A549 (cell line): ENCODE data around the gene CACNG7. TPM values are rescaled to one million over a fixed set of nuclear protein-coding genes. Genes with fewer than 3 reads are reported as not detected.

ENCODE experiments used
- BHLHE40 ChIP-seq: IDR thresholded peaks from 2 replicates; pipeline ENCODE4 v1.6.1; 2012; ENCODE audit warnings: low read depth, low read length, inconsistent platforms
- CBX8 ChIP-seq: fragments of 200-600 bp; sonication (generic); IDR thresholded peaks from 2 replicates; pipeline ENCODE4 v1.6.1; 2016
- CEBPB ChIP-seq, 2 experiments: fragments of >200 bp in 1 of 2; sonication (Bioruptor Twin) in 1 of 2; formaldehyde crosslinking in 1 of 2; IDR thresholded peaks; 2 replicates each; pipeline ENCODE4 v1.6.1; 2012 to 2016
- CHD4 ChIP-seq: fragments of 200-600 bp; sonication (generic); IDR thresholded peaks from 2 replicates; pipeline ENCODE4 v1.6.1; 2016; ENCODE audit warnings: antibody characterized with exemption, mild to moderate bottlenecking, borderline replicate concordance
- CTCF ChIP-seq: fragments of >200 bp; sonication (Bioruptor Twin); formaldehyde crosslinking; IDR thresholded peaks from 3 replicates; pipeline ENCODE4 v1.5.1; 2016
- EHF ChIP-seq: fragments of 250-450 bp; sonication (Bioruptor Pico); IDR thresholded peaks from 2 replicates; pipeline ENCODE4 v1.5.0; 2020; ENCODE audit warnings: mild to moderate bottlenecking
- EHMT2 ChIP-seq: fragments of 200-600 bp; sonication (generic); IDR thresholded peaks from 2 replicates; pipeline ENCODE4 v1.6.1; 2016; ENCODE audit warnings: antibody characterized with exemption, low read depth, mild to moderate bottlenecking, moderate library complexity
- EP300 ChIP-seq, 2 experiments: fragments of >200 bp; sonication (Bioruptor Twin); formaldehyde crosslinking; IDR thresholded peaks; 2 replicates in 1 of 2; 3 replicates in 1 of 2; pipeline ENCODE4 v1.6.1; 2016 to 2017
- ESRRA ChIP-seq: fragments of 150-350 bp; IDR thresholded peaks from 2 replicates; pipeline ENCODE4 v1.6.1; 2014; ENCODE audit warnings: mild to moderate bottlenecking, low read length, borderline replicate concordance
- FOSB ChIP-seq: fragments of 250-450 bp; sonication (Bioruptor Pico); IDR thresholded peaks from 2 replicates; pipeline ENCODE4 v1.5.0; 2020; ENCODE audit warnings: mild to moderate bottlenecking, moderate library complexity
- FOSL2 ChIP-seq, 2 experiments: fragments of 450-650 bp in 1 of 2; fragments of >200 bp in 1 of 2; sonication (Bioruptor Twin) in 1 of 2; formaldehyde crosslinking; IDR thresholded peaks; 2 replicates each; pipeline versions ENCODE4 v1.5.0 to v1.6.1; 2016 to 2020; ENCODE audit warnings: mild to moderate bottlenecking in 1 of 2, moderate library complexity in 1 of 2
- FOXS1 ChIP-seq: fragments of 250-450 bp; sonication (Bioruptor Pico); IDR thresholded peaks from 2 replicates; pipeline ENCODE4 v1.5.0; 2020; ENCODE audit warnings: mild to moderate bottlenecking, moderate library complexity
- GATA3 ChIP-seq: IDR thresholded peaks from 2 replicates; pipeline ENCODE4 v1.6.1; 2012; ENCODE audit warnings: borderline replicate concordance
- HDAC2 ChIP-seq: fragments of 200-600 bp; sonication (generic); IDR thresholded peaks from 2 replicates; pipeline ENCODE4 v1.6.1; 2016
- HEYL ChIP-seq: fragments of 250-450 bp; sonication (Bioruptor Pico); IDR thresholded peaks from 2 replicates; pipeline ENCODE4 v1.8.0; 2021; ENCODE audit warnings: mild to moderate bottlenecking, moderate library complexity
- HOXB13 ChIP-seq: fragments of 250-450 bp; sonication (Bioruptor Pico); IDR thresholded peaks from 2 replicates; pipeline ENCODE4 v1.5.0; 2020; ENCODE audit warnings: low read depth, mild to moderate bottlenecking, moderate library complexity
- HOXB5 ChIP-seq: fragments of 250-450 bp; sonication (Bioruptor Pico); IDR thresholded peaks from 2 replicates; pipeline ENCODE4 v1.5.0; 2020; ENCODE audit warnings: mild to moderate bottlenecking, moderate library complexity
- JUN ChIP-seq, 2 experiments: fragments of >200 bp; sonication (Bioruptor Twin); formaldehyde crosslinking; IDR thresholded peaks; 2 replicates in 1 of 2; 3 replicates in 1 of 2; pipeline ENCODE4 v1.6.1; 2016 to 2017
- JUNB ChIP-seq: fragments of >200 bp; sonication (Bioruptor Twin); formaldehyde crosslinking; IDR thresholded peaks from 2 replicates; pipeline ENCODE4 v1.6.1; 2016
- KDM1A ChIP-seq: fragments of 200-600 bp; sonication (generic); IDR thresholded peaks from 2 replicates; pipeline ENCODE4 v1.6.1; 2016; ENCODE audit warnings: low read depth, mild to moderate bottlenecking
- KDM5A ChIP-seq: fragments of 200-600 bp; sonication (generic); IDR thresholded peaks from 2 replicates; pipeline ENCODE4 v1.6.1; 2016; ENCODE audit warnings: antibody characterized with exemption, mild to moderate bottlenecking
- MAFK ChIP-seq: fragments of 450-650 bp; IDR thresholded peaks from 2 replicates; pipeline ENCODE4 v1.6.1; 2014; ENCODE audit not compliant: partially characterized antibody
- MAZ ChIP-seq: fragments of 150-350 bp; IDR thresholded peaks from 2 replicates; pipeline ENCODE4 v1.6.1; 2014; ENCODE audit warnings: antibody characterized with exemption, low read depth, low read length, borderline replicate concordance
- MYC ChIP-seq: IDR thresholded peaks from 2 replicates; pipeline ENCODE4 v1.6.1; 2012; ENCODE audit warnings: mild to moderate bottlenecking, inconsistent platforms, low read length, improper control_type of control experiment, borderline replicate concordance
- NFE2L2 ChIP-seq: fragments of 150-350 bp; conservative IDR thresholded peaks from 2 replicates; pipeline ENCODE4 v1.6.1; 2014; ENCODE audit warnings: low read length
- NPAS2 ChIP-seq: fragments of 250-450 bp; sonication (Bioruptor Pico); IDR thresholded peaks from 2 replicates; pipeline ENCODE4 v1.8.0; 2022; ENCODE audit warnings: mild to moderate bottlenecking, moderate library complexity, borderline replicate concordance
- NR3C1 ChIP-seq: fragments of >200 bp; sonication (Bioruptor Twin); formaldehyde crosslinking; IDR thresholded peaks from 3 replicates; pipeline ENCODE4 v1.6.1; 2017
- POLR2A ChIP-seq: IDR thresholded peaks from 2 replicates; pipeline ENCODE4 v1.6.1; 2012; ENCODE audit warnings: mild to moderate bottlenecking, low read length
- RAD21 ChIP-seq, 2 experiments: fragments of >200 bp in 1 of 2; sonication (Bioruptor Twin) in 1 of 2; formaldehyde crosslinking in 1 of 2; IDR thresholded peaks in 1 of 2; conservative IDR thresholded peaks in 1 of 2; 2 replicates in 1 of 2; 3 replicates in 1 of 2; pipeline ENCODE4 v1.6.1; 2012 to 2018; ENCODE audit warnings: inconsistent platforms in 1 of 2
- RARB ChIP-seq: fragments of 250-450 bp; sonication (Bioruptor Pico); IDR thresholded peaks from 2 replicates; pipeline ENCODE4 v1.8.0; 2021; ENCODE audit warnings: mild to moderate bottlenecking, moderate library complexity
- RNF2 ChIP-seq: fragments of 200-600 bp; sonication (generic); IDR thresholded peaks from 2 replicates; pipeline ENCODE4 v1.6.1; 2016; ENCODE audit warnings: low read depth, mild to moderate bottlenecking, antibody characterized with exemption, moderate library complexity, borderline replicate concordance
- SREBF2 ChIP-seq: fragments of 450-650 bp; IDR thresholded peaks from 2 replicates; pipeline ENCODE4 v1.6.1; 2014; ENCODE audit warnings: mild to moderate bottlenecking, moderate library complexity
- TFCP2L1 ChIP-seq: fragments of 250-450 bp; sonication (Bioruptor Pico); IDR thresholded peaks from 2 replicates; pipeline ENCODE4 v1.5.0; 2021; ENCODE audit warnings: mild to moderate bottlenecking
- TP53 ChIP-seq: fragments of 250-450 bp; sonication (Bioruptor Pico); IDR thresholded peaks from 2 replicates; pipeline ENCODE4 v1.5.0; 2021; ENCODE audit warnings: mild to moderate bottlenecking, moderate library complexity
- ZC3H11A ChIP-seq: fragments of 450-650 bp; IDR thresholded peaks from 2 replicates; pipeline ENCODE4 v1.6.1; 2014; ENCODE audit warnings: antibody characterized with exemption, mild to moderate bottlenecking
- ZFP36 ChIP-seq: fragments of 450-650 bp; IDR thresholded peaks from 2 replicates; pipeline ENCODE4 v1.6.1; 2014; ENCODE audit warnings: borderline replicate concordance; ENCODE audit not compliant: partially characterized antibody
- ZNF302 ChIP-seq: fragments of 250-450 bp; sonication (Bioruptor Pico); IDR thresholded peaks from 2 replicates; pipeline ENCODE4 v1.9.0; 2021; ENCODE audit warnings: inconsistent platforms, mild to moderate bottlenecking, moderate library complexity
- ZSCAN20 ChIP-seq: fragments of 250-450 bp; sonication (Bioruptor Pico); IDR thresholded peaks from 2 replicates; pipeline ENCODE4 v1.8.0; 2022; ENCODE audit warnings: mild to moderate bottlenecking, moderate library complexity
- polyA plus RNA-seq, 4 experiments: library from polyadenylated mRNA; depleted of rRNA in 3 of 4; stranded (reverse); fragments of >200 nt; fragmentation: RNase III in 1 of 4; extraction: RNeasy Plus Mini Kit Qiagen cat#74134 plus additional on column Dnase treatment in 1 of 4; gene quantifications; 2 replicates in 3 of 4; 3 replicates in 1 of 4; pipeline ENCODE4 v1.2.3, GENCODE V29; 2011 to 2017
- TF ChIP-seq, protein P1 (sequence below): fragments of 250-450 bp; sonication (Bioruptor Pico); IDR thresholded peaks from 2 replicates; pipeline ENCODE4 v1.5.0; 2020; ENCODE audit warnings: low read depth, mild to moderate bottlenecking, moderate library complexity
- TF ChIP-seq, protein P2 (sequence below): fragments of 450-650 bp; IDR thresholded peaks from 2 replicates; pipeline ENCODE4 v1.6.1; 2014; ENCODE audit warnings: antibody characterized with exemption

Gene CACNG7
- polyA plus RNA-seq, 2 of the 4 experiments (the other 2 are of a cell fraction) = 7.6 to 11.5 TPM

DNA sequence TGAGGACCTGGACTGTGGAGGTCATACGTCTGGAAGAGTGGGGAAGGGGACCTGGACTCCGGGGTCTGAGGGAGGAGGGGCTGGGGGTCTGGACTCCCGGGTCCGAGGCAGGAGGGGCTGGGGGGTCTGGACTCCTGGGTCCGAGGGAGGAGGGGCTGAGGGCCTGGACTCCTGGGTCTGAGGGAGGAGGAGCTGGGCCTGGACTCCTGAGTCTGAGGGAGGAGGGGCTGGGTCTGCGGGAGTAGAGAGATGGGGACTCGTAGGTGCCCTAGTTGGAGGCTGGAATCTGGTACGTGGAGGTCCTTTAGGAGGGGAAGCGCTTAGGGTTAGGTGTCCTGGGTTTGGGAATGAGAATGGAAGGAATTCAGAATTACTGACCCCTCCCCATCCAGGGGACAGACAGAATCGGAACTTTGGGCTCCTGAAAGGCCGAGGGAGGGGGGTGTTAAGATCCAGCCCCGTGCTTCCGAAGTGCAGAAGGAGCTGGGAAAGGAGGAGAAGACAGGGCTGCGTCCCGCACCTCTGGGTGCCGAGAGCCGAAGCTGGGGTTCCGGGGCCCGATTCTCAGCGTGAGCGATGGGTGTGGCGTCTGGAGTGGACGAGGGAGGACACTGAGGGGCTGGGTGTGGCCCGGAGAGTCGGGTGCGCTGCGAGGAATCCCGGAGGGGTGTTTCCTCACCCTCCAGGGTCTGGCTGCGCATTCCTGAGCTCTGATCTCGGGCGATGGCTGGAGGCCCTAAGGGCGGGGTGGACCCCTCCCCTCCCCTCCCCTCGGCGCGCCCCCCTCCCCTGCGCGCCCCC is 40.8 kb upstream of the CACNG7 start (continued):
- no peak for TF ChIP-seq MAZ
- no peak for TF ChIP-seq HDAC2
- no peak for TF ChIP-seq JUN (IDR thresholded peaks at IDR 0.05)
- no peak for TF ChIP-seq ESRRA
- TF ChIP-seq JUNB = no peak
- TF ChIP-seq POLR2A = peak; percentile 27; the same call in 1 of the 2 replicates
- no peak for TF ChIP-seq EP300 (IDR thresholded peaks at IDR 0.05)
- no peak for TF ChIP-seq HOXB13 (CRISPR knock-in tag)
- no peak for TF ChIP-seq FOXS1 (CRISPR knock-in tag)
- TF ChIP-seq FOSL2 (IDR thresholded peaks at IDR 0.05) = no peak
- peak; percentile 47; the same call in 1 of the 2 replicates for TF ChIP-seq FOSL2 (CRISPR knock-in tag; IDR thresholded peaks at IDR 0.05)
- peak; percentile 97 for TF ChIP-seq RARB (CRISPR knock-in tag)
- TF ChIP-seq, protein P1, sequence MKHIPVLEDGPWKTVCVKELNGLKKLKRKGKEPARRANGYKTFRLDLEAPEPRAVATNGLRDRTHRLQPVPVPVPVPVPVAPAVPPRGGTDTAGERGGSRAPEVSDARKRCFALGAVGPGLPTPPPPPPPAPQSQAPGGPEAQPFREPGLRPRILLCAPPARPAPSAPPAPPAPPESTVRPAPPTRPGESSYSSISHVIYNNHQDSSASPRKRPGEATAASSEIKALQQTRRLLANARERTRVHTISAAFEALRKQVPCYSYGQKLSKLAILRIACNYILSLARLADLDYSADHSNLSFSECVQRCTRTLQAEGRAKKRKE (CRISPR knock-in tag) = no peak
- TF ChIP-seq ZC3H11A = no peak
- no peak for TF ChIP-seq CBX8
- TF ChIP-seq CHD4 = no peak
- TF ChIP-seq FOSB (CRISPR knock-in tag) = peak; percentile 97
- TF ChIP-seq NPAS2 (CRISPR knock-in tag) = no peak
- TF ChIP-seq RNF2 = no peak
- TF ChIP-seq TP53 (CRISPR knock-in tag) = peak; percentile 99
- TF ChIP-seq MAFK = no peak
- TF ChIP-seq EHMT2 = no peak
- TF ChIP-seq GATA3 = no peak
- TF ChIP-seq TFCP2L1 = peak; percentile 99
- TF ChIP-seq KDM1A = no peak
- TF ChIP-seq CEBPB (IDR thresholded peaks at IDR 0.05) = no peak
- TF ChIP-seq SREBF2 = no peak
- TF ChIP-seq, protein P2, sequence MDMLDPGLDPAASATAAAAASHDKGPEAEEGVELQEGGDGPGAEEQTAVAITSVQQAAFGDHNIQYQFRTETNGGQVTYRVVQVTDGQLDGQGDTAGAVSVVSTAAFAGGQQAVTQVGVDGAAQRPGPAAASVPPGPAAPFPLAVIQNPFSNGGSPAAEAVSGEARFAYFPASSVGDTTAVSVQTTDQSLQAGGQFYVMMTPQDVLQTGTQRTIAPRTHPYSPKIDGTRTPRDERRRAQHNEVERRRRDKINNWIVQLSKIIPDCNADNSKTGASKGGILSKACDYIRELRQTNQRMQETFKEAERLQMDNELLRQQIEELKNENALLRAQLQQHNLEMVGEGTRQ = no peak
- TF ChIP-seq NR3C1 = no peak
- TF ChIP-seq KDM5A = no peak
- TF ChIP-seq ZFP36 = no peak
- TF ChIP-seq HOXB5 = peak; percentile 68
- TF ChIP-seq EHF = peak; percentile 79
- TF ChIP-seq CTCF = no peak
- no peak for TF ChIP-seq ZNF302
- no peak for TF ChIP-seq BHLHE40
- TF ChIP-seq NFE2L2 = no peak
- TF ChIP-seq HEYL = no peak
- no peak for TF ChIP-seq ZSCAN20
- no peak for TF ChIP-seq RAD21 (conservative IDR thresholded peaks at IDR 0.05 in 1 of 2, IDR thresholded peaks at IDR 0.05 in 1 of 2)
- no peak for TF ChIP-seq MYC
